SIG-M5 treated with dmso at 0.1 percent for 504 hours (cell line): ENCODE measurements around the gene STUB1.
"Not testable (repeated sequence)": the region's sequence is repeated elsewhere in the genome, so short reads cannot be mapped to it uniquely, and the experiment has no call there.

Source experiments
- DNase-seq: peaks from one replicate; lab custom pipeline; 2025; ENCODE audit not compliant: unreplicated experiment; lab: John Stamatoyannopoulos, UW

The STUB1 gene

DNA sequence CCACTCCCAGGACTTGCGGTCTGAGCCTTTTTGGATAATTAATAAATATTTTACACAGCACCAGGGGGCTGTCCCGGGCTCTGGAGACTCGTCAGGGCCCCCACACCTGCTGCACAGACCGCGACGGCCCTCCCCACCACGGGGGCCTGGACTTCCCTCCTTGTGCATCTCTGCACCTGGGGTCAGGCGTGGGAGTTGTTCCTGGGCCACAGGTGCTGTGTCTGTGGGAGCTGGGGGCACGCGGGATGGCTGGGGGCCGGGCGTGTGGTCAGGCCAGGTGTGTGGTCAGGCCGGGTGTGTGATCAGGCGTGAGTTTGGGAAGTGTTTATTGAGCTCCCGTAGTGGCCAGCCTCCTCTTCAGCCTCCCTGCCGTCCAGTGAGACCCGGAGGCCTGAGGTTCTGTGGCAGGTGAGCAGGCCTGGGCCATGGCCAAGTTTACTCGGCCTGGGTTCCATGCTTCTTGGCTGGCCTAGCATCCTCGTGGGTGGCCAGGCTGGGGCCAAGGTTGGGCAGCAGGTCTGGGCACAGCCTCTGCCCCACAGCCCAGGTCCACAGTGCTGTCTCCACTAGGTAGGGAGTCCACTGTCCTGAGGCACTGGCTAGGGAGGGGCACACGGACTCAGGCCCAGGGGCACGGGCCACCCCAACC lies 1.9 kb upstream of the STUB1 start:
- DNase-seq: no peak

DNA sequence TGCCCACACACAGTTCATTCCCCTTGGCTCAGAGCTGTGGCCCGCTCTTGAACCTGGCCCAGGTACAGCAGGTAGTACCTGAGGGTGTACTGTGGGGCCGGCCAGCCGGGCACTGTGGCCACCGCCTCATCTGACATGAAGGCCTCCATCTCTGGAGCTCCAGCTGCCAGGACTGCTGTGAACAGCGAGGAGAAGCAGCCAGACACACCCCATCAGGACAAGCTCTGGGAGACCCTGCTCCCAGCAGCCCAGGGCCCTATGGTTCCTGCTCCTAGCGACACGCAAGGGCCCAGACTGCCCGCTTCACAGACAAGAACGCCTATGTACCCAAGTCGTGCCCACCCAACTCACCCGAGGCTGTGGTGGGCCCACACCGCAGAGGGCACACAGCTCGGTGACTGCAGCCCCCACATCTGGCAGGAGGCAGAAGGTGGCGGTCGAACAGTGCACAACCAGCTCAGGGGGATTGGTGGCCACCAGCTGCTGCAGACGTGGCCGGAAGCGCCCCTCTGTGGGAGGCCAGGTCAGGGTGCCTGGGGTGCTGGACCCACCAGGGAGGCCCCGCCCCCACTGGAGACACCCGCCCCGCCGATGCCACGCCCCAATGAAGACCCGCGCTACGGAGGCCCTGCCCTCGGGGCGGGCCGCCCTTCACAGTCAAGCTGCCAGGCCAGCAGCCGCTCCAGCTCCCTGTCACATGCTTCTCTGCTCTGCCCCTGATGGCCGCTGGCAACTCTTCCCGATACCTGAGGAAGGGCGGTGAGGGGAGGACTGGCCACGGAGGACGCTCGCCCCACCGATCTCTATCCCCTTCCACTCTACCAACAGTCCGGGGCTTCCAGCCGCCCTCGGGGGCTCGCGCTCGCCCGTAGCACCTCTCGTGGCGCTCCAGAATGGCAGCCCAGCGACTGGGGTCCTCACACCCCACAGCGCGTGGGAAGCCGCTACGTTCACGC lies 1.1 kb upstream of the STUB1 start:
- DNase-seq: peak; percentile 40

DNA sequence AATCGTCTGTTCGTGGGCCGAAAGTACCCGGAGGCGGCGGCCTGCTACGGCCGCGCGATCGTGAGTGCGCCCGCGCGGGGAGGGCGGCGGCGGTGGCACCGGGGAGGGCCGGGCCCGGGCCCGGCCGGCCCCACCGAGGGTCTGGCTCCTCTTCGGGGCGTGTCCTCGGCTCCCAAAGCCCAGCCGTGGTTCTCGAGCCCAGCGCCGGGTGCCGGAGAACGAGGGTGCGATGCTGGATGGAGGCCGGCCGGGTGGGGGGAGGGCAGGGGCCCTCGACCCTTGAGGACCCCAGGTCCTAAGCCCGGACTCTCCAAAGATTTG lies 375 bp downstream of the STUB1 start:
- no peak for DNase-seq

DNA sequence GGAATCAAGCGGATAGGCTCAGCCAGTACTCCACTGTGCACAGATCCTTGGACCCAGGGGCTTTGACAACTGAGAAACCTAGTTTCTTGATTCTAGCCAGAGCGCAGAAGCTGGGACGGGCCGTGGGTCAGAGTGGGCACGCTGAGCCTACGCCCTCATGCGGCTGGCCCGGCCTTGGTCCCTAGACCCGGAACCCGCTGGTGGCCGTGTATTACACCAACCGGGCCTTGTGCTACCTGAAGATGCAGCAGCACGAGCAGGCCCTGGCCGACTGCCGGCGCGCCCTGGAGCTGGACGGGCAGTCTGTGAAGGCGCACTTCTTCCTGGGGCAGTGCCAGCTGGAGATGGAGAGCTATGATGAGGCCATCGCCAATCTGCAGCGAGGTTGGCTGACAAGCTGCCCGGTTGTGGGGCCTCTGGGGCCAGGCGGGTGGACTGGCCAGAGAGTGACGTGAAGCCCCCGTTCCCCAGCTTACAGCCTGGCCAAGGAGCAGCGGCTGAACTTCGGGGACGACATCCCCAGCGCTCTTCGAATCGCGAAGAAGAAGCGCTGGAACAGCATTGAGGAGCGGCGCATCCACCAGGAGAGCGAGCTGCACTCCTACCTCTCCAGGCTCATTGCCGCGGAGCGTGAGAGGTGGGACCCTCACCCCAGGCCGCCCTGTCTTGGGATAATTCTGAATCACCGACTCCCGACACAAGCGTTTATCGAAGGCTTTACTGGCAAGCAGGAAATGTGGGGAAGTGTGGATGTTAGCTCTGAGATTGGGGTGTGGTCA lies 946 bp downstream of the STUB1 start:
- DNase-seq: no peak

DNA sequence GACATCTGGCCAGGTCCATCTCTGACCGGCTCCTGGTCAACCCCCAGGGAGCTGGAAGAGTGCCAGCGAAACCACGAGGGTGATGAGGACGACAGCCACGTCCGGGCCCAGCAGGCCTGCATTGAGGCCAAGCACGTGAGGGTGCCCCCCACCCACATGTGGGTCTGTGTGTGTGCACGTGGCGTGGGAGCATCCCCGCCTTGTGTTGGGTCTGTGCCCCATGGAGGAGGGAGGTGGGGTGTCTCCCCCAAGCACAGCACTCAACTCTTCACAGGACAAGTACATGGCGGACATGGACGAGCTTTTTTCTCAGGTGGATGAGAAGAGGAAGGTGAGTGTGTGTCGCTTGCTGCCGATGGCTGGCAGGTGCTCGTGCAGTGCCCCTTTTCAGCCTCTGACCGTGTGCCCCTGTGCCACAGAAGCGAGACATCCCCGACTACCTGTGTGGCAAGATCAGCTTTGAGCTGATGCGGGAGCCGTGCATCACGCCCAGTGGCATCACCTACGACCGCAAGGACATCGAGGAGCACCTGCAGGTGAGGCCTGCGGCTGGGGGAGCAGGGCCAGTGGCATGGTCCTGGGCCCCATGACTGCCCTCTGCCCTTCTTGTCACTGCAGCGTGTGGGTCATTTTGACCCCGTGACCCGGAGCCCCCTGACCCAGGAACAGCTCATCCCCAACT lies 1.7 kb downstream of the STUB1 start:
- DNase-seq: no peak

DNA sequence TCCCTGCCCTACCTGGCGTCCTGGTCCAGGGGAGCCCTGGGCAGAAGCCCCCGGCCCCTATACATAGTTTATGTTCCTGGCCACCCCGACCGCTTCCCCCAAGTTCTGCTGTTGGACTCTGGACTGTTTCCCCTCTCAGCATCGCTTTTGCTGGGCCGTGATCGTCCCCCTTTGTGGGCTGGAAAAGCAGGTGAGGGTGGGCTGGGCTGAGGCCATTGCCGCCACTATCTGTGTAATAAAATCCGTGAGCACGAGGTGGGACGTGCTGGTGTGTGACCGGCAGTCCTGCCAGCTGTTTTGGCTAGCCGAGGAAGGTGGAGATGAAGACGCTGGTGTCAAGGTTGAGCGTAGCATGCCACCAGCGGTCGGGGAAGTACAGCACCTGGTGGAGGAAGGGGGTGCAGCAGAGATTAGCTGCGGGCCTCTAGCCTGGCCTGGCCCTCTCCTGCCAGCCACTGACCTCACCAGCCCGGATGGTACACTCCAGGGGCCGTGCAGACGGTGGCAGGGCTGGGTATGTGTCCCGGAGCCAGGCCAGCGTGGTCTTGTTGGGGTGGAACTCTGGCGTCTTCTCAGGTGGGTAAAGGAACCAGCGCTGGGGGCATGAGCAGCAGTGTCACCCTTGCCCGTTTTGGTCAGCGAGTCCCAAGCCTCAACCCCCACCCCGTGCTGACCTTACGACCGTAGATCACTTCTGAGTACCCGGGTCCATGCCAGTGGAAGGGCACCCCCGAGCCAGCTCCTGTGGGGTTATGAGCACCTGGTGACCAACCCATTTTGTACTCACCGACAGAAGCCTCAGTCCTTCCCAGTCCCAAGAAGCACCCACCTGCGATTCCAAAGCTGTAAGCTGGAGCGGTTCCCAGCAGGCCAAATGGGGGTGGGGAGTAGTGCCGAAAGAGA lies 2.5 kb downstream of the STUB1 start:
- no peak for DNase-seq

DNA sequence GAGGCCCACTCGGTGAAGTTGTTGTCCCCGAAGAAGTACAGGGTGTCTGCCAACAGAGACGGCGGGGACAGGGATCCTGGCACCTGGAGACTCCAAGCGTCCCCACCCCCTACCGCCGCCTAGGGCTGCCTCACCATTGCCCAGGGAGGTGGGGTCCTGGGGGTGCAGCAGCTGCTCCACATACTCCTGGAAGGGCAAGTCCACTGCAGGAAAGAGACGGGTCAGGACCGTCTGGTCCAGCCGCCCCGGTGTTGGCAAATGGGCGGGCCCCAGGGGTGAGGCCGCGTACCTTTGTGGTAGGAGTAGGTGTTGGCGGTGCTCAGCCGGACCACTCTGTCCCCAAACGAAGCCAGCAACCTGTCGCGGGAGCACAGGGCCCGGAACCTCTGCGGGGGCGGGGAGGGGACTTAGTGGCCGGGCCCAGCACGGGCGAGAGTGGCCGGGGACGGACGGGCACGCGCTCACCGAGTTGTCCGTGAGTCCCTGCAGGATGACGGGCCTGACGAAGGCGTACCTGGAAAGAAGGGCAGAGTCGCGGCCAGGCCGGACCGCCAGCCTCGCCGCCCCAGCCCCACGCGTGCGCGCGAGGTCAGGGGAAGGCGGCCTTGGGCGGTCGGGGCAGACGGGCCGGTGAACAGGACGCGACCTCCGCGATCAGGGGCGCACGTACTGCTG lies 3.3 kb downstream of the STUB1 start:
- DNase-seq: no peak

DNA sequence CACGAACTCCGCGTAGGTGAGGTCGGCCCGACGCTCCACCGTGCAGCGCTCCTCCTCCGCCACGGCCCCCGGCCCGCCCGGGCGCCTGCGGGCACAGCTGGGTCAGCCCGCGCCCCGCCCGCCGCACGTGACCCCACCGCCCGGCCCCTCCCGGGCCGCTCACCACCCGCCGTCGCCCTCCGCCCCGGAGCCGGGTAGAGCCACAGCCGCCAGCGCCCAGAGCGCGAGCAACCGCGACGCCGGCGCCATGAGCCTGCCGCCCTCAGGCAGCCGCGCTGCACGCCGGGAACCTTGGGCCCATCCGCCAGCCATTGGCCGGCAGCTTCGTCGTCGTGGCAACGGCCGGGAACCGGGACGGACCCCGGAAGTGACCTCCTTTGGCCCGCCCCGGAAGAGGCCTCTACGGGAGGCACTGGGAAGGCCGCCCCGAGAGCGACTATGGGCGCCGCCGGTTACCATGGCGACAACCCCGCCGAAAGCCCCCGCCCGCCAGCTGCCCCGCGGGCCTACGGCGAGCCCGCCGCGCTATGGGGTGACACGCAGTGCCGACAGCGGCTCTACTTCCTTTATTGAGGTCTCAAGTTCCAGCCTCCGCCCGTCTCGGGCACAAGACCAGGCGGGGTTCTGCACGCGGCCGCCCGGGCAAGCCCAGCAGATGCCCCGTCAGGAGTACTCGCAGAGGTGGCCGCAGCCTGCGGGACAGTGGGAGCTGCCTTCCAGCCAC lies 4.0 kb downstream of the STUB1 start, which contains the start of gene JMJD8:
TSS of gene JMJD8 (minus strand) at position 264 of the 724 bp plus-strand sequence. CDS start at position 249, 15 bp downstream.
- peak; percentile 90 for DNase-seq

DNA sequence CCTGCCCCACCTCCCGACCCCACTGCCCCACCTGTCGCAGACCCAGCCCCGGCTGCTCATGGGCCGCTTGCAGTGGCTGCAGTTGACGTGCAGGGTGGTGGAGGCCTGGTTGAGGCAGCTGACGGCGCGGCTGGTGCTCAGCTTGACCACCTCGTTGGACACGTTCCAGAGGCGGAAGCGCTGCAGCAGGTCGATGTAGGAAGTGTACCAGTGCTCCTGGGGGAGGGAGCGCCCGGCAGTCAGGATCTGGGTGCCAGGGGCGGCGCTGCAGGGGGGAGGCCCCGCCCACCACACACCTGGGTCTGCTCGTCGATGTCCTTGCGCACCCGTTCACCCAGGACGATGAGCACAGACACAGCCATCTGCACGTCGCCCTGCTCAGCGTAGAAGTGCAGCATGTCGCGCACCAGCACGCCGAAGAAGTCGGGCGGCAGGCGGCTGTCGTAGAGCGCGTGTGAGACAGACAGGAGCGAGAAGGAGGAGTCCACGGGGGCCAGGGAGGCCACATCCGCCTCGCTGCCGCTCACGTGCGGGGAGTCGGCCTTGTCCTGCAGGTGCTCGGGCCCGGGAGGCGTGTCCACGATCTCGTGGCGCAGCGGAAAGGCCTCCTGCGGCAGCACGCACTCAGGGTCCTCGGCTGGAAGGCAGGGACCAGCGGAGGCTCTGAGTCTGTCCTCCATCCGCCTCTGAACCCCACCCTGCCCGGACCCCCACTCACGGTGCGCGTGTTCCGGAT lies 4.9 kb downstream of the STUB1 start:
- no peak for DNase-seq

DNA sequence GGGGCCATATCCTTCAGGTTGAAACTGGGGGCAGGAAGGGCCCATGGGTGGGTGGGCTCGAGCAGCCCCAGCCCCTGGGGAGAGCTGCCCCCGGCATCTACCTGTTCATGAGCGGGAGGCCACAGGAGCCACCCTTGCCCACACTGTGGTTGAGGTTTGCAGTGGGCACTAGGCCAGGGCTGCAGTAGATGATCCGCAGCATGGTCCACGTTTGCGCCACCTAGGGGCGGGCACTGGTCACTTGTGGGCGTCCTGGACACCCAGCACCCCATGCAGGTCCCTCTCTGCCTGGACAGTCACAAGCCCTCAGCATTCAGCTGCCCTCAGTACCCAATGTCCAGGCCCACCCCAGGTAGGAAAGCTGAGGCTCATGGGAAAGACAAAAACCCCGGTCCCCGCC lies 5.8 kb downstream of the STUB1 start:
- DNase-seq: no peak

DNA sequence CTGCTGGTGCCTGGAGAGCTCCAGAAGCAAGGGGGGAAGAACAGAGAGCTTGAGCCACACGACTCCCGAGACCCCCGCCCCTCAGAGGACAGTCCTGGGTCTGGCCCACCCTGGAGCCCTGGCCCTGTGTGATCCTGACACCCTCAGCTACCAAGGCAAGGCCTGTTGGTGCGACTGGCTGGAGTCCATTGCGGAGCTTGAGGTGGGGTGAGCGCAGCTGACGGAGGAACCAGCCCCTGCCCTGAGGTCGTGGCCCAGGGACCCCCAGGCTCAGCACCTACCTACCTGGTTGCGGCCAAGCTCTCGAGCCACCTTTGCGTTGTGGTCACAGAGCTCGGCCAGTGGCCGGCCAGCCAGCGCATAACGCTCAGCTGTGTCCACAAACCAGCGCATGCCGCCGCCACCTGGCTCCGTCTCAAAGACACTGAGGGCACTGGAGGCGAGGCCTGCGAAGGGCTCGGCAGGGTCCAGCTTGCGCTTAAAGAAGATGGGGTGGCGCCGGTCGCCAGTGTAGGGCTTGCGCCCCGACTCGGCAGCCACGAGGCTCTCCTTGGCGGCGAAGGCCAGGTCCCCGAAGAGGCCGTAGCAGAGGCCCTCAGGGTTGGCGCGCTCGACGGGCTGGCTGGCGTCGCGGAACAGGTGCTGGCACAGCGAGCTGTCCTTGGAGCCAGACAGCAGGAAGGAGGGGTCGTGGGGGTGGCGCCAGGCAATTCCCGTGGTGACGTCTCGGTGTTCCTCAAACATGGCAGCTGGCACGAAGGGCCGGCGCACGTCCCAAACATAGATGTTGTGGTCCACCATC lies 6.5 kb downstream of the STUB1 start:
- DNase-seq: no peak

DNA sequence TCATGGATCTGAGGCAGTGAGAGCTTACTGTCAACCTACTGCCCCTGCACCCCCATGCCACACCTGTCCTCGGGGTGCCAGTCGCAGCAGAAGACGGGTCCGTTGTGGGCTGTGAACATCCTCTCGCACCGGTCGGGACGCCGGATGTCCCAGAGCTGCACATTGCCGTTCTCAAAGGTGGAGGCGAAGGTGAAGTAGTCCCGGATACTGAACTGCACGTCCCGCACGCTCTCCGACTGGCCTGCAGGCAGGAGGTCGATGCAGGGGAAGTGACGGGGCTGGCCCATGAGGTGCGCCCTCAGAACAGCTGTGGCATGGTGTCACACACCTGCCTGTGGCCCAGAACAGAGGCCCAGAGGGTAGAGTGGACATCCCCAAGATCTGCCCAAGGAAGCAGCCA lies 7.3 kb downstream of the STUB1 start:
- no peak for DNase-seq

DNA sequence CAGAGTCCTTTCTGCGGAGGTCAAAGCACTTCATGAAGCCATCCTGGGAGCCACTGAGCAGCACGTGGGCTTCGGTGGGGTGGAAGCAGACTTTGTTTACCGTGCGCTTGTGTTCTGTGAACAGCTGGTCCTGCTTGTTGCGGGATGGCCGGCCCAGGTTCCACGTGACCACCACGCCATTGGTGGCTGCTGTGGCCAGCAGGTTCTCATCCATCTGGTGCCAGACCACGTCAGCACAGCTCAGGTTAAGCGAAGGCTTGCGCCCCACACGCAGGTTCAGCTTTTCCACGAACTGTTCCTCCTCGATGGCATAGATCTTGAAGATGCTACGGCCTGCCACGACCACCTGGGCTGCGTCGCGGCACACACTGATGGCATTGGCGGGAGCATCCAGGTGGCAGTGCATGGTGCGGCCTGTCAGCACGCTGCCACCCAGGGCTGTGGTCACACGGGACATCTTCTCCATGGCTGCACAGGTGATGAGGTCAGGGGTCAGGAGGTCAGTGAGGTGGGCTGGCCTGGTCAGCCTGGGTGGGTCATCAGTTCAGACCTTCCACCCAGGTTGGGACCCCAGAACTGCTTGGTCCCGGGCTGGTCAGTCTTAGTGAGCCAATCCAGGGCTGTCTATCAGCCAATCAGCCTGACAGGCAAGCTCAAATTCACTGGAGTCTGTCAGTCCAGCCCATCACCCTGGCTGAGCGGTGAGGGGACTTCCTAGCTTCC lies 9.1 kb downstream of the STUB1 start:
- DNase-seq: no peak

DNA sequence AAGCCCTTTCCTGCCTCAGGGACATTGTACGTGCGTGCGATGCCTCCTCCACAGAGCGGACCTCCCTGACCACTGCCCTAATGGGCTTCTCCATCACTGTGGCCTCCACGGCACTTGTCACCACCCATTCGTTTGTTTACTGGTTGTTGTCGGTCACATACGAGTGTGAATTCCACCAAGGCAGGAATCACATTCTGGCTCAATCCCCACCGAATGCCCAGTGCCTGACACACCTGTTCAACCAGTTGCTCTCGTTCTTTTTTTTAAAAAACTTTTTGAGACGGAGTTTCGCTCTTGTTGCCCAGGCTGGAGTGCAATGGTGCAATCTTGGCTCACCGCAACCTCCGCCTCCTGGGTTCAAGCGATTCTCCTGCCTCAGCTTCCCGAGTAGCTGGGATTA lies 11.0 kb downstream of the STUB1 start:
- DNase-seq: not testable (repeated sequence)

DNA sequence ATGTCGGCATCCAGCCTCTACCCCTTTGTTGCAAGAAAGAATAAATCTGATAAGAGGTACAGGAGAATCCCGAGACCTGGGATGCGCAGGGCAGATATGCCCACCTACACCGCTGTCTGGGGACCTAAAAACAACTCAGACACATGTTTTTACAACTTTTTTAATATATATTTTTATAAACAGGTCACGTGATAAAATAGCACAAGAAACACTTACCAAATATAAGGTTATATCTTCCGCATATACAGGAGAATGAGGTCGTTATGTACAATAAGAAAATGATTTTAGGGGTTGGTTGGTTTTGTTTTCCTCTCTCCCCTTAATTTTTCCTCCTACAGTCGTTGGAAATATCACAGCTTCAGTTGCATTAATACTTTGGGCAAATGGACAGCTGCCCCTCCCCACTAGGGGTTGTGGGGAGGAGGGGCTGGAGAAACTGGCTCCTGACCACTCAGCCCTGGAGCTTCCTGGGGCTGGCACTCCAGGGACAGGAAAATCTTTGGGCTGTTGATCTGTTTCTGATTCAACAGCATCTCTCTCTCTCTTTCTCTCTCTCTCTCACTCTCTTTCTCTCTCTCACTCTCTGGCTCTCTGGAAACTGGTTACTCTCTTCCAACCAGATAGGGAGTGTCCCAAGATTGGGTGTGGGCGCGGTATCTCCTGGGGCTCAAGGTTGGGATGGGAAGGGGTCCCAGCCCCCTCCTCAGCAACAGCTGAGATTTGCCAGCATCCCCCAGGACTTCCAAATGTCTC lies 12.3 kb downstream of the STUB1 start:
- no peak for DNase-seq

DNA sequence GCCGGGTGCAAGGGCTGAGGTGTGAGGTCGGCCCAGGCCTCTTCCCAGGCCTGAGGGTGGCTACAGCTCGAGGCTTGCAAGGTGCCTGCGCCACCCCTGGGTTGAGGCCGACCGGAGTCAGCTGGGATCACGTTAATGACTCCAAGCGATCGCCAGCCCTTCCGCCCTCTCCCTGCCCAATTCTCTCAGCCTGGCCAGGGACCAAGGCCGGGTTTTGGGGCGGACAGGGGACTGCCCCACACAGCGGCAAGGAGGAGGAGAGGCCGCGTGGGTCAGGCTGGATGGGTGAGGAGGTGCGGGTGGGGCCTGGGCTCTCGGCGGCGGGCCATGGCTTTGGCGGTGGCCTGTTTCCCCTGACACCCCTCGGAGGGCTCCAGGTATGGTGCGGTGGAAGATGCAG lies 13.2 kb downstream of the STUB1 start:
- DNase-seq: no peak
